Raji (cell line): ENCODE measurements around the gene OR11G2.

Source experiments
- POLR2A ChIP-seq: IDR thresholded peaks from 2 replicates; pipeline ENCODE4 v1.6.1; 2011; ENCODE audit warnings: low read depth, low read length, control low read depth; ENCODE audit not compliant: insufficient read depth

OR11G2 gene, protein sequence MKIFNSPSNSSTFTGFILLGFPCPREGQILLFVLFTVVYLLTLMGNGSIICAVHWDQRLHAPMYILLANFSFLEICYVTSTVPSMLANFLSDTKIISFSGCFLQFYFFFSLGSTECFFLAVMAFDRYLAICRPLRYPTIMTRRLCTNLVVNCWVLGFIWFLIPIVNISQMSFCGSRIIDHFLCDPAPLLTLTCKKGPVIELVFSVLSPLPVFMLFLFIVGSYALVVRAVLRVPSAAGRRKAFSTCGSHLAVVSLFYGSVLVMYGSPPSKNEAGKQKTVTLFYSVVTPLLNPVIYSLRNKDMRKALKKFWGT

DNA sequence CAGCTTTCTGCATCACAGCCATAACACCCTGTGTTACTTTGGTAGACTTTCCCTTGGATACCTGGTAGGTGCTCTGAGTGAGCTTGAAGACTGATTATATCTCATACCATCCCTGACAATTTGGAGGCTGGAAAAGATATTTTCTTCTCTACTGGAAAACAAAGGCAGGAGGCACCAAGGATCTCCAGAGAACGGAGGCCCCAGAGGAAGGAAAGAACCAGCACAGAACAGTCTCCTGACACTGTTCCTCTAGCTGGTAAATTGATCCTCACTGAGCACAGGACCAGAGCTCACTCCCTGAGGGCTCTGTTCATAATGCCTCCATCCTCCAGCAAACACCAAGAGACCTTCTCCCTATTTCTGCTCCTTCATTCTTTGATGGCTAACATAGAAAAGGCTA, at the start of gene OR11G2:
Gene OR11G2 (plus strand): TSS at position 301 of the 400 bp plus-strand sequence. CDS start 6,542 bp downstream, outside the sequence.
- TF ChIP-seq POLR2A, result no peak

DNA sequence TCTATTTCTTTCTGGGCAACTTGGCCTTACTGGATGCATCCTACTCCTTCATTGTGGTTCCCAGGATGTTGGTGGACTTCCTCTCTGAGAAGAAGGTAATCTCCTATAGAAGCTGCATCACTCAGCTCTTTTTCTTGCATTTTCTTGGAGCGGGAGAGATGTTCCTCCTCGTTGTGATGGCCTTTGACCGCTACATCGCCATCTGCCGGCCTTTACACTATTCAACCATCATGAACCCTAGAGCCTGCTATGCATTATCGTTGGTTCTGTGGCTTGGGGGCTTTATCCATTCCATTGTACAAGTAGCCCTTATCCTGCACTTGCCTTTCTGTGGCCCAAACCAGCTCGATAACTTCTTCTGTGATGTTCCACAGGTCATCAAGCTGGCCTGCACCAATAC, 46.8 kb upstream of the OR11G2 start:
- no peak for TF ChIP-seq POLR2A

DNA sequence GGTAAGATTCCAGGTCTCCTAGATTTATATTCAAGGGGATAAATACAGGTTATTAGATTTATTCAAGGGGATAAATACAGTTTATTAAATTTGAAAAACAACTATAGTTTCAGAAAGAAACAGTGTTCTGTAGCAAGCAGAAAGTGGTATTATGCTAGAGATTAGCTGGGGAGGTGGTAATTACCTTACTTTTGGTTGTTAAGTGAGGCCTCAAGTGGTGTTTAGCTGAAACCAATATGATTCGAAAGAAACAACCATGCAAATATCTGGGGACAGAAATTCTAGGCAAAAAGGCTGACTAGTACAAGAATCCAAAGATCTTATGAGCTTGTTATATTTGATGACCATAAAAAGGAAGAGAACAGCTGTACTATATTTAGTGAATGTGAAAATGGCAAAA, 45.9 kb upstream of the OR11G2 start:
- TF ChIP-seq POLR2A, result no peak

DNA sequence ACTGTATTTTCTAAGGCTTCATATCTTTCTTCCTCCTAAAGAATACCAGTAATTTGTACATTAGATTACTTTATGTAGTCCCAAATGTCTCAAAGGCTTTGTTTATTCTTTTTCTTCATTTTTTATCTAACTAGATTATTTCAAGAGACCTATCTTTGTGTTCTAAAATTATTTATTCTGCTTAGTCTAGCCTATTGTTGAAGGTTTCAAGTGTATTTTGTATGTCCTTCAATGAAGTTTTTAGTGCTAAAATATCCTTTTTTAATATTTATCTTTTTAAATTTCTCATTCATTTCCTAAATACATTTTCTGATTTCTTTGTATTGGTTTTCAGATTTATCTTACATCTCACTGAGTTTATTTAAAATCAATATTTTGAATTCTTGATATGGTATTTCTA, 26.2 kb upstream of the OR11G2 start:
- no peak for TF ChIP-seq POLR2A

DNA sequence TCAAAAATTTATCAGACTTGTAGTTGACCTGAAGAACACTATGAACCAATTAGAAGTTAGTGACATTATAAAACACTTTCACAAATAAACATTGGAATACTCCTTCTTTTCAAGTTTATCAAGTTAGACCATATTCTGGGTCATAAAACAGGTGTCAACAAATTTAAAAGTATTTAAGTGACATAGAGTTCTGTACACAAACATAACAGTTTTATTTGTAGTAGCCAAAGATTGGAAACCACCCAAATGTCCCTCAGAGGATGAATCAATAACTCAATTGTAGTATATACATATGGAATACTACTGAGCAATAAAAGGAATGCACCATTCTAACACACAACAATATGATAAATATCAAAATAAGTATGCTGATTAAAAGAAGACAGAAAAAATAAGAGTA, 23.6 kb upstream of the OR11G2 start:
- TF ChIP-seq POLR2A, result no peak

DNA sequence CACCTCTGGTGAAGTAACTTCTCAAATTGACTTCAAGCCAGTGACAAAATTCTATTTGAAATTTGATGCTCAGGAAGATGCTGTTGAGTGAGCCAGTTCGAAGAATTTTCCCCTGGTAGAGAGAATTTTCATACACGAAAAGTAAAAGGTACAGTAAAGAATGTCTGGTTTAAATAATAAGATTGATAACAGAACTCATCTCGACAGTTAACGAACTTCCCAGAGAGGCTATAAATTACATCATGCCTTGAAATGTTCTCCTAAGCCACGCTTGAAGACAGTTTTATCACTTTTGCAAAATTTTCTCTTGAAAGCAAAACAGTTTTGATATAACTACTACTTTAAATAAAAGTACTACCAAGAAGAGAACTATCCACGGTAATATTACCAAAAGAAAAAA, 14.4 kb upstream of the OR11G2 start:
- no peak for TF ChIP-seq POLR2A

DNA sequence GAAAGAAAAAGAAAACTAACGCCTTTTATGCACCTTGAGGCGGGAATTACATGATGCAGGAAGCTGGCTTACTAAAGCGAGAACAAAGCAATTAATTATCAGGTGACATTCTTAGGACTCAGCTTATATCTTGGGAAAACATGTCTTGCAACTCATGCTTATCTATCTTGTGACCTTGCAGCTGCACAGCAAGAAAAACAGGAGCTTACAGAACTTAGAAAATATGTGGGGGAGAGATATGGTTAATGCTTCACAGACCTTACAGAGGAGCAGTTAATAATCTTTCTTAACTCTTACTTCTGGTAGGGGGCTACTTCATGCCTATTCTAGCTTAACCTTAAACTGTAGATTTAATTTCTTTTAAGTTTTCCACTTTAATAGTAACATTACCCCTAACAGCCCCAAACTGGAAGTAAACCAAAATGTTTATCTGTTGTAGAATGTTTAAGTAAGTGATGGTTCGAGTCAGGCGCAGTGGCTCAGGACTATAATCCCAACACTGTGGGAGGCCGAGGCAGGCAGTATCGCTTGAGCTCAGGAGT, 13.2 kb upstream of the OR11G2 start:
- no peak for TF ChIP-seq POLR2A

DNA sequence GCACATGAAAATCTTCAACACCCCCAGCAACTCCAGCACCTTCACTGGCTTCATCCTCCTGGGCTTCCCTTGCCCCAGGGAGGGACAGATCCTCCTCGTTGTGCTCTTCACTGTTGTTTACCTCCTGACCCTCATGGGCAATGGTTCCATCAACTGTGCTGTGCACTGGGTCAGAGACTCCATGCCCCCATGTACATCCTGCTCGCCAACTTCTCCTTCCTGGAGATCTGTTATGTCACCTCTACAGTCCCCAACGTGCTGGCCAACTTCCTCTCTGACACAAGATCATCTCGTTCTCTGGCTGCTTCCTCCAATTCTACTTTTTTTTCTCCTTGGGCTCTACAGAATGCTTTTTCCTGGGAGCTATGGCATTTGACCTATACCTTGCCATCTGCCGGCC, 11.5 kb upstream of the OR11G2 start:
- TF ChIP-seq POLR2A, result no peak

DNA sequence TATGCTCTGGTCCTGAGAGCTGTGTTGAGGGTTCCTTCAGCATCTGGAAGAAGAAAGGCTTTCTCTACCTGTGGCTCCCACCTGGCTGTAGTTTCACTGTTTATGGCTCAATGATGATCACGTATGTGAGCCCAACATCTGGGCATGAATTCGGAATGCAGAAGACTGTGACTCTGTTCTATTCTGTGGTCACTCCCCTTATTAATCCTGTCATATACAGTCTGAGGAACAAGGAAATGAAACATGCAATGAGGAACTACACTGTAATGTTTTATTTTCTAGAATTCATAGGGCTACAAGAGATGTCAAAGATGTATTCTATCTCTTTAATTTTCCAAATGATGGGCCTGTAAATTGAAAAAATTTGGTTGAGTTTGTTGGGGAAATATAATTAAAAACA, 10.8 kb upstream of the OR11G2 start:
- TF ChIP-seq POLR2A, result no peak

DNA sequence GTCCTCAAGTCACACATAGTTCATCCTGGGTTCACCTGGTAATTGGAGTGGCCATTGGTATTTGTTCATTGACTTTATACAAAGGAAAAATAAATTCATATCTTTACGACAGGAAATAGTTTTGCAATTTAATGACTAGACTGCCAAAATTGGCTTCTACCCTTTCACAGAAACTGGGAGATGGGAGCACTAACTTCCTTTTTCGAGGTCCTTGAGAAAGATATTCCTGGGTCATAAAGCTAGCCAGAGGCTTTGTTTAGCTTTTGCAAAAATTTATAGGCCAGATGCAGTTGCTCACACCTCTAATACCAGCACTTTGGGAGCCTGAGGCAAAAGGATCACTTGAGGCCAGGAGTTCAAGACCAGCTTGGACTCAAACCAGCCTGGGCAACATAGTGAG, 10.2 kb upstream of the OR11G2 start:
- TF ChIP-seq POLR2A, result no peak

DNA sequence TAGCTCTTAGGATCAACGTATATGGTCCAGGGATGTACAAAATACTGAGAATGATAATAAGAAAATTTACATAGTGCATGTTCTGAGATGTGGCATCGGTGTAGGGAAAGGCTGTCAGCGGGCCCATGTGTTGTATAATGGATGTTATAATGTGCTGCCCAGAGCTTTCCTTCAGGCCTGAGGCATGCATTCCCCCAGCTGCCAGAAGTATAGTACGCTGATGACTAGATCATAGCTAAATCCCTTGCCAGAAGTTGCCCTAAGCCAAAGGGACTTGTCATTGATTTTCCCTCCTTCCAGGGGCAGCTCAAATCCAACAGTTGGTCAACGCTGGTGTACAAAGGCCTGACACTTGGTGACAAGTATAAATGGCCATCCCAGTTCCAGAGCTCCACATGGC, 6.5 kb upstream of the OR11G2 start:
- TF ChIP-seq POLR2A, result no peak

DNA sequence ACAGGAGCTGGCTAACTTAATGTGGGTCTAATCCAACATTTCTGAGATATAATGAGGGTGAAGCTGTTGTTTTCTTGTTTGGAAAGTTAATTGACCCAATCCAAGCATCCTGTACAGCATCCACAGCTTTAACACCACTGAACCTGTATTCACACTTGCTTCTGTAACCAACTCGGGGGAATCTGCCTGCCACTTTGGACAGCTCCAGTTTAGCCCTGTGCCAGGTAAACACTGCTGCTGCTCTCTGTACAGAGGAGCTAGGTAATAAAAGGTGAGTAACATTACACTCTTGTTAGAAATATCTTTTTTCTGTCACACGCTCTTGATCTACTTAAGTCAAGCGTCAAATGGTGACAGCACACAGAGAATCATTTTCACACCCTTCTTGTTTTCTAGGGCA, 700 bp downstream of the OR11G2 start:
- TF ChIP-seq POLR2A, result no peak

DNA sequence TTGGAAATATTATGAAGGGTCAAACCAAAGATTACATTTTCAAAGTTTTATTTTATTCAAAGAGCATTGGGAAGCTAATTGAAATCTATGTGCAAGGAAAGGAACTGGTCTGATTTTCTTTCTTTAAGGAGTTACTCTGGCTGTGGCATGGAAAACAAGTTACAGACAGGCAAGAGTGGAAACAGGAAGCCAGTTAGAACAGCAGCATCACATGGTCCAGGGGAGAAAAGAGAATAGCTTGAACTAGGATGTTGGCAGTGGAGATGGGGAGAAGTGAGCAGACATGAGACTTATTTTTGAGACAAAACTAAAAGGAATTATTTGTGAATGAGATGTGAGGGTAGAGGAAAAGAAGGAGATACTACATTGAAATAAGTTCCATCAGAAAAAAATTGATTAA, 3.4 kb downstream of the OR11G2 start:
- TF ChIP-seq POLR2A, result no peak

DNA sequence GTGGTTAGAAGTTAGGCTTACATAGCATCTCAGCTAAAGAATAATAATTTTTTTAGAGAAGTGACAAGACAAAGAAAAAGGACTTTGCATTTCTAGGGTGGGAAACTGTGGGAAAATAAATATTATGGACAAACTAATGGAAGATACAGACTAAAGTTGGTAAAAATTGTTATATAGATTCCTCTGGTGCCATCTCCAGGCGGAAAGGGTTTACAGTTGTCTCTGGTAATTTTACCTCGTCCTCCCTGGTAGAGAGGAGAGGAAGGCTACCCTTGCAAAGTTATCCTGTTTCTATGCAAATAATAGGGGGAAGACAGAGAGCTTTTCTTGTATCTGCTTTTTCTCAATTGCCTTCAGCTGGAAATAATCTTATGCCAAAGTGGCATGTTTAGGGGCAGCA, 5.2 kb downstream of the OR11G2 start:
- no peak for TF ChIP-seq POLR2A

DNA sequence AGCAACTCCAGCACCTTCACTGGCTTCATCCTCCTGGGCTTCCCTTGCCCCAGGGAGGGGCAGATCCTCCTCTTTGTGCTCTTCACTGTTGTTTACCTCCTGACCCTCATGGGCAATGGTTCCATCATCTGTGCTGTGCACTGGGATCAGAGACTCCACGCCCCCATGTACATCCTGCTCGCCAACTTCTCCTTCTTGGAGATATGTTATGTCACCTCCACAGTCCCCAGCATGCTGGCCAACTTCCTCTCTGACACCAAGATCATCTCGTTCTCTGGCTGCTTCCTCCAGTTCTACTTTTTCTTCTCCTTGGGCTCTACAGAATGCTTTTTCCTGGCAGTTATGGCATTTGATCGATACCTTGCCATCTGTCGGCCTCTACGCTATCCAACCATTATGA, 6.8 kb downstream of the OR11G2 start:
- no peak for TF ChIP-seq POLR2A

DNA sequence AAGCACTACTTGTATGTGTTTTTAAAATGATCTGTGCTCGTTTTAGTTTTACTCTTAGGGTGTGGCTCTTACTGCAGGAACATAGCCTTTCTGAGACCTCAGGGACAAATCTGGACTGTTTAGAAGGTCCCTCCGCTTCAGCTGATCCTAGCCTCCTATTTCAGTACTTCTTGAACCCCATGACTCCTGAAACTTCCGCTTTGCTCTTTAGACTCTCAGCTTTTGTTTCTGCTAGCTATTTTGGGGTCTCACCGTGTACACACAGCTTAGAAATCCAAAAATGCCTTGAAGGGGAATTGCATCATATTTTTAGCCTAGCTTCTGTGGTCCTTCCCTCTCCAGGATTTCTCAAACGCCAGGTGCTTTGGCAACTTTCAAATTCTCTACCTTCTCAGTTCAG, 8.3 kb downstream of the OR11G2 start:
- no peak for TF ChIP-seq POLR2A

DNA sequence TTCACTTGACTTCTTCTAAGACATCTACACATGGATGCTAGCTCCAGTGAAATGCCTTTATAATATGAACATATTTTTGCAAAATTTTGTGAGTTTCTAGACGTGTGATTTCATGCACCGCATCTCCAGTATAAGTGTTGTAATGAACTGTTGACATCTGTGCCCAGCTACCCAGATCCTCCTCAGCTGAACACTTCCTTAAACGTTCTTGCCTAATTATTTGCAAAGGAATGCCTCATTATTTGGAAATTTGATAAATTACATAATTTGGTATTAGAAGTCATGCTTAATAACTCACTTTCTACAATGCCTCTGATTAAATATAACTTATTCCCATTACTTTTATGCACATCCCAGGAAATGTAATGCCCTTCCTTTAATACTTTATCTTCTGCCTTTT, 14.0 kb downstream of the OR11G2 start:
- no peak for TF ChIP-seq POLR2A
